Activated CD4-positive, CD25-positive, alpha-beta regulatory T cell treated with anti-CD3 and anti-CD28 coated beads, Interleukin-2, amount 50 U/mL, for 24 hours (primary cell): Measurements from ENCODE around the gene ARMC7.
A peak's percentile ranks its signal among the peaks of the same experiment; 100 is the strongest.
"Not testable (repeated sequence)": the region's sequence is repeated elsewhere in the genome, so short reads cannot be mapped to it uniquely, and the experiment has no call there.

Source experiments
- ATAC-seq, 2 donors: fragments of 150-1000 bp; cut with Tn5 transposase; one replicate each; pipeline ENCODE4 v1.10.0; 2021; ENCODE audit warnings: mild to moderate bottlenecking in 1 of 2, moderate library complexity in 1 of 2

The ARMC7 gene

GRCh38 chr17:75154195-75155106 is 44.7 kb downstream of the ARMC7 start, which contains the start of gene JPT1:
Gene JPT1, minus strand, starts transcription at chr17:75154512. Its CDS starts 115 bp downstream, at chr17:75154397.
- ATAC-seq = peak; percentile 98 to 99

- ATAC-seq = no peak
Measured at GRCh38 chr17:75155191-75155601, 45.4 kb downstream of the ARMC7 start.

GRCh38 chr17:75158480-75158879 is 48.7 kb downstream of the ARMC7 start:
- ATAC-seq = not testable (repeated sequence)

- ATAC-seq = no peak
Measured at GRCh38 chr17:75159196-75160031, 49.6 kb downstream of the ARMC7 start.

GRCh38 chr17:75160211-75160610 is 50.4 kb downstream of the ARMC7 start:
- no peak for ATAC-seq

- ATAC-seq = no peak
Measured at GRCh38 chr17:75163074-75163473, 53.3 kb downstream of the ARMC7 start.

- not testable (repeated sequence) for ATAC-seq
Measured at GRCh38 chr17:75164606-75165005, 54.8 kb downstream of the ARMC7 start.

- no peak for ATAC-seq
Measured at GRCh38 chr17:75168998-75169397, 59.2 kb downstream of the ARMC7 start.

GRCh38 chr17:75173526-75173925 is 63.8 kb downstream of the ARMC7 start:
- ATAC-seq = no peak

GRCh38 chr17:75174996-75175395 is 65.2 kb downstream of the ARMC7 start:
- ATAC-seq = no peak

- ATAC-seq = no peak
Measured at GRCh38 chr17:75176625-75177024, 66.9 kb downstream of the ARMC7 start.

- ATAC-seq = no peak
Measured at GRCh38 chr17:75178453-75178852, 68.7 kb downstream of the ARMC7 start.
